ENCODE results near the gene TEAD4. TPM values are rescaled to one million over a fixed set of nuclear protein-coding genes. Genes with fewer than 3 reads are reported as not detected.

Gene TEAD4
- total RNA-seq, 2 experiments from 2014 or later: not detected

DNA sequence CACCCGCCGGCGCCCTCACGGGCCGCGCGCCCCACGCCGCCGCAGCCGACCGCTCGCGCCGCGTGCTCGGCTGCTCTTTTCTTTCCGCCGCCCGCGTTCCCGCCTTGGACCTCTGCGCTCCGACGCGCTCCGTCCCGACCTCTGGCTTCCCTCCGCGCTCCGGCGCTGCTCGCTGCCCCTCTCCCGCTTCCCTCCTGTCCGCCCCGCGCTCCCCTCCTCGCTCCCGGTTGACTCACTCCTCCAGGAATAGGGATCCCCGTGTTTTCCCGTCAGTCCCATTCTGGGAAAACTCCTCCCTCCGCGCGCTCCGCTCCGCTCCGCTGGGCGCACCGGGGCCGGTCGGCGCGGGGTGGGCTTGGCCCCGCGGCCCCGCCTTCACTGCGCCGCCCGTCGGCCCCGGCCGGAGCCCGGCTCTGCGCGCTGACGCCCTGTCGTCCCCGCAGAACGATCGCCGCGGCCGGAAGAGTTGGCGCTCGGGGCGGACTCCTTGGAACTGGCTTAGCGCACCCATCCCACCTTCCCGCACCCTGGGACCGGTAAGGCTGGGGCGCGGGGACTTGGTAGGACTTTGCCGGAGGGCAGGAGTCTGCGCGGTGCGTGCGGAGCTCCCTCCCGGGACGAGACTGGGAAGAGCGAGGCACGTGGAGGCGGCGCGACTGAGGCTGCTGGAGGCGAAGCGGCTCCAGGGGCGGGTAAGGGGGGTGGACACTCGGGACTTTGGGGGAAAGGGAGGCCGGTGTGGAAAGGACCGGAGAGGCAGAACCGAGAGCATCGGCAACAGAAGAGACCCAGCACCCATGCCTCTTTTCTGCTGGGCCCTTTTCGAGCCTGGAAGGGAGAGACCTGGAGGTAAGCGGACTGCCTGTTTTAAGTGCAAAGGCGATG is 550 bp downstream of the TEAD4 start:
- no peaks in the 10 kb centered on the region for H4K20me1 ChIP-seq (ENCODE audit: insufficient read depth, low read length)
- H3K4me1 ChIP-seq (ENCODE audit: insufficient read depth, low read length, poor library complexity, severe bottlenecking): no peaks in the 10 kb centered on the region
- no TSS peak for BruUV-seq (replicated peaks)
- ChIA-PET CTCF (ENCODE audit: unreplicated experiment) (no interaction called here), POLR2A (no interaction called here)
- no peaks in the 10 kb centered on the region for H3K9me2 ChIP-seq (ENCODE audit: insufficient read depth, low read length)
- H3K79me2 ChIP-seq (ENCODE audit: insufficient read depth, low read depth, low read length): no peaks in the 10 kb centered on the region
- H3K36me3 ChIP-seq (ENCODE audit: insufficient read depth, low read length): no peaks in the 10 kb centered on the region
- no peak overlapping the region for H3K4me3 ChIP-seq (ENCODE audit: low read depth, low read length, poor library complexity, severe bottlenecking)
- intact Hi-C loops (cut with micrococcal nuclease; ENCODE audit: unreplicated experiment): no loop called here
- no peak for DNase-seq (ENCODE audit: low spot score)
- H2AFZ ChIP-seq (ENCODE audit: low read length): no peak overlapping the region
- H3K9me3 ChIP-seq (ENCODE audit: low read length): no peaks in the 10 kb centered on the region
- TF ChIP-seq, protein P1, sequence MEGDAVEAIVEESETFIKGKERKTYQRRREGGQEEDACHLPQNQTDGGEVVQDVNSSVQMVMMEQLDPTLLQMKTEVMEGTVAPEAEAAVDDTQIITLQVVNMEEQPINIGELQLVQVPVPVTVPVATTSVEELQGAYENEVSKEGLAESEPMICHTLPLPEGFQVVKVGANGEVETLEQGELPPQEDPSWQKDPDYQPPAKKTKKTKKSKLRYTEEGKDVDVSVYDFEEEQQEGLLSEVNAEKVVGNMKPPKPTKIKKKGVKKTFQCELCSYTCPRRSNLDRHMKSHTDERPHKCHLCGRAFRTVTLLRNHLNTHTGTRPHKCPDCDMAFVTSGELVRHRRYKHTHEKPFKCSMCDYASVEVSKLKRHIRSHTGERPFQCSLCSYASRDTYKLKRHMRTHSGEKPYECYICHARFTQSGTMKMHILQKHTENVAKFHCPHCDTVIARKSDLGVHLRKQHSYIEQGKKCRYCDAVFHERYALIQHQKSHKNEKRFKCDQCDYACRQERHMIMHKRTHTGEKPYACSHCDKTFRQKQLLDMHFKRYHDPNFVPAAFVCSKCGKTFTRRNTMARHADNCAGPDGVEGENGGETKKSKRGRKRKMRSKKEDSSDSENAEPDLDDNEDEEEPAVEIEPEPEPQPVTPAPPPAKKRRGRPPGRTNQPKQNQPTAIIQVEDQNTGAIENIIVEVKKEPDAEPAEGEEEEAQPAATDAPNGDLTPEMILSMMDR (conservative IDR thresholded peaks at IDR 0.05; ENCODE audit: low read length): no peak
- no peak for TF ChIP-seq EZH2phosphoT487 (IDR thresholded peaks at IDR 0.05; ENCODE audit: borderline replicate concordance, low read depth, low read length)
- H3K4me2 ChIP-seq (ENCODE audit: low read length): peak overlapping the region; percentile 44; the same call in 1 of the 2 replicates
- no peak overlapping the region for H3K27ac ChIP-seq (ENCODE audit: low read depth, low read length, poor library complexity, severe bottlenecking)

DNA sequence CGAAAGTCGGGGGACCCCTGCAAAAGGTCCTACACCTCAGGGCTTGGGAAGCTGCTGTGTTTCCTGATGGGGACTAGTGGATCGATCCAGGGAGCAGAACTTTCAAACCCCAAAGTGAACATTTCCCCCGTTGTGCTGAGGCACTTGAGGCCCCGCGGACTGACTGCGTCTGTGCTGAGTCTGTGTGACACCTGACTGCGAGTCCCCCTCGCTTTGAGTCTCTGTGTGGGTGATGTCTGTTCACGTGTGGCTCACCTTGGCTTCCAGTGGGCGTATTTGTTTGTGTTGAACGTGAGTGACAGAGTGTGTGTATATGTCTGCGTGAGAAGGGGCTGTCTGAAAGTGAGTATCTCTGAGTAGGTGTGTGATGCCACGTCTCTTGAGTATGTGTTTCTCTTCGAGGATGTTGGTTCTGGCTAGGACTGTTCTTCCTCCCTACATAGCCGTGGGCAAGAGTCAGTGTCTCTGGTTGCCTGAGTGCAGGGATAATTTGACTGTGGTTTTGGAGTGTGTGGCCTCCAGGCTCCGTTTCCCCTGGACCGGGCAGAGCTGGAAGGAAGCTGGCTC is 1.3 kb downstream of the TEAD4 start:
- Histone ChIP-seq H3K79me2 (ENCODE audit: insufficient read depth, low read depth, low read length) (no peaks in the 10 kb centered on the region), H4K20me1 (ENCODE audit: insufficient read depth, low read length) (no peaks in the 10 kb centered on the region), H3K4me3 (ENCODE audit: low read depth, low read length, poor library complexity, severe bottlenecking) (no peak overlapping the region), H3K9me3 (ENCODE audit: low read length) (no peaks in the 10 kb centered on the region), H3K9me2 (ENCODE audit: insufficient read depth, low read length) (no peaks in the 10 kb centered on the region), H2AFZ (ENCODE audit: low read length) (no peak overlapping the region), H3K4me1 (ENCODE audit: insufficient read depth, low read length, poor library complexity, severe bottlenecking) (no peaks in the 10 kb centered on the region), H3K27ac (ENCODE audit: low read depth, low read length, poor library complexity, severe bottlenecking) (no peak overlapping the region), H3K36me3 (ENCODE audit: insufficient read depth, low read length) (no peaks in the 10 kb centered on the region), H3K4me2 (ENCODE audit: low read length) (peak overlapping the region; percentile 44; the same call in 1 of the 2 replicates)
- DNase-seq (ENCODE audit: low spot score): no peak
- TF ChIP-seq, protein P1 (conservative IDR thresholded peaks at IDR 0.05; ENCODE audit: low read length): no peak
- TF ChIP-seq EZH2phosphoT487 (IDR thresholded peaks at IDR 0.05; ENCODE audit: borderline replicate concordance, low read depth, low read length): no peak
- ChIA-PET POLR2A (no interaction called here), CTCF (ENCODE audit: unreplicated experiment) (no interaction called here)
- no TSS peak for BruUV-seq (replicated peaks)
- intact Hi-C loops (cut with micrococcal nuclease; ENCODE audit: unreplicated experiment): no loop called here

All from OCI-LY7 (cell line).